Measurements from ENCODE around the gene ADAT1.

- TF ChIP-seq YY1 (IDR thresholded peaks at IDR 0.05; ENCODE audit: low read depth) = no peak
- TF ChIP-seq POLR2AphosphoS5 (IDR thresholded peaks at IDR 0.05; ENCODE audit: low read depth, low read length) = no peak
Observed at GRCh38 chr16:75579281-75579834, 43.7 kb downstream of the ADAT1 start.
